Activated T-cell treated with anti-CD3 and anti-CD28 coated beads for 1 hour (primary cell): Measurements from ENCODE around the gene HLA-G.
"Not testable (repeated sequence)": the region's sequence is repeated elsewhere in the genome, so short reads cannot be mapped to it uniquely, and the experiment has no call there.

Experiments used
- DNase-seq: peaks from one replicate; pipeline ENCODE4 v3.0.0-alpha.2; 2020; ENCODE audit warnings: low read depth

HLA-G gene

DNA sequence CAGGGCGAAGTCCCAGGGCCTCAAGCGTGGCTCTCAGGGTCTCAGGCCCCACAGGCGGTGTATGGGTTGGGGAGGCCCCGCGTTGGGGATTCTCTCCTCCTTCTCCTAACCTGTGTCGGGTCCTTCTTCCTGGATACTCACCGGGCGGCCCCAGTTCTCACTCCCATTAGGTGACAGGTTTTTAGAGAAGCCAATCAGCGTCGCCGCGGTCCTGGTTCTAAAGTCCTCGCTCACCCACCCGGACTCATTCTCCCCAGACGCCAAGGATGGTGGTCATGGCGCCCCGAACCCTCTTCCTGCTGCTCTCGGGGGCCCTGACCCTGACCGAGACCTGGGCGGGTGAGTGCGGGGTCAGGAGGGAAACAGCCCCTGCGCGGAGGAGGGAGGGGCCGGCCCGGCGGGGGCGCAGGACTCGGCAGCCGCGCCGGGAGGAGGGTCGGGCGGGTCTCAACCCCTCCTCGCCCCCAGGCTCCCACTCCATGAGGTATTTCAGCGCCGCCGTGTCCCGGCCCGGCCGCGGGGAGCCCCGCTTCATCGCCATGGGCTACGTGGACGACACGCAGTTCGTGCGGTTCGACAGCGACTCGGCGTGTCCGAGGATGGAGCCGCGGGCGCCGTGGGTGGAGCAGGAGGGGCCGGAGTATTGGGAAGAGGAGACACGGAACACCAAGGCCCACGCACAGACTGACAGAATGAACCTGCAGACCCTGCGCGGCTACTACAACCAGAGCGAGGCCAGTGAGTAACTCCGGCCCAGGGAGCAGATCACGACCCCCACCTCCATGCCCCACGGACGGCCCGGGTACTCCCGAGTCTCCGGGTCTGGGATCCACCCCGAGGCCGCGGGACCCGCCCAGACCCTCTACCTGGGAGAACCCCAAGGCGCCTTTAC is at the start of gene HLA-G:
HLA-G (plus strand) TSS at position 247 of the 892 bp plus-strand sequence; CDS start at position 267, 20 bp downstream.
- no peak for DNase-seq

DNA sequence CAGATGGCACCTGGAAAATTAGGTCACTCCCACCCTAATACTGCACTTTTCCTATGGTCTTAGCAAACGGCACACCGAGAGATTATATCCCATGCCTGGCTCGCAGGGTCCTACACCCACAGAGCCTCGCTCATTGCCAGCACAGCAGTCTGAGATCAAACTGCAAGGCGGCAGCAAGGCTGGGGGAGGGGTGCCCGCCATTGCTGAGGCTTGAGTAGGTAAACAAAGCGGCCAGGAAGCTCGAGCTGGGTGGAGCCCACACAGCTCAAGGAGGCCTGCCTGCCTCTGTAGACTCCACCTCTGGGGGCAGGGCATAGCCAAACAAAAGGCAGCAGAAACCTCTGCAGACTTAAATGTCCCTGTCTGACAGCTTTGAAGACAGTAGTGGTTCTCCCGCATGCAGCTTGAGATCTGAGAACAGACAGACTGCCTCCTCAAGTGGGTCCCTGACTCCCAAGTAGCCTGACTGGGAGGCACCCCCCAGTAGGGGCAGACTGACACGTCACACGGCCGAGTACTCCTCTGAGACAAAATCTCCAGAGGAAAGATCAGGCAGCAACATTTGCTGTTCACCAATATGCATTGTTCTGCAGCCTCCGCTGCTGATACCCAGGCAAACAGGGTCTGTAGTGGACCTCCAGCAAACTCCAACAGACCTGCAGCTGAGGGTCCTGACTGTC is 47.5 kb upstream of the HLA-G start:
- not testable (repeated sequence) for DNase-seq

DNA sequence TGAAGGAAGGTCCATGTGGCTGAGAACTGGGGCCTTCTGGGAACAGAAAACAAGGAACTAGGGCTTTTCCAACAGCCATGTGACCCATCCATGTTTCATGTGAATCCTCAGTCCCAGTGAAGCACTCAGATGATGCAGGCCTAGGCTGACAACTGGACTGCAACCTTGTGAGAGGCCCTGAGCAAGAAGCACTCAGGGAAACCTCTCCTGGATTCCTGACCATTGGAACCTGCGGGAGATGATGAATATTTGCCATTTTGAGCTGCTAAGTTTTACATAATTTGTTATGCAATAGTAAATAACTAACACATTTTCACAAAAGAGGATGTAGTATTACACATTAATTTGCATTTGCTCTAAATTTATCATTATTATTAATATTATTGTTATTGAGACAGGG is 38.4 kb upstream of the HLA-G start:
- no peak for DNase-seq

DNA sequence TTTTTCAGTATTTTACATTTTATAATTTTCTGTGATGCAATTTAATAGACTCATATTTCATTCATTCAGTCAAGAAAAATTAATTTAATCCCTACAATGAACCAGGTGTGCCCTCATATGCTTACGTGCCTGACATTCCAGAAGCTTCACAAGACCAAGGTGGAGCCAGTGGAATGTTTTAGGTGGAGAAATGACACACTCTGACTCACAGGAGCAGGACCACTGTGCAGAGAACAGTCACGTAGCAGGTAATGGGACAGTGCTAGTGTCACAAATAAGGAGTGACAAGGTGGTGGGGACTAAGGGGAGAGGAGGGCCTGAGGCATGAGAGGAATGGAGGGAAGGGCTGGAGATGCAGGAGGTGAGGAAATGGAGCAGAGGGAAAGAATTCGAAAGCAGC is 37.0 kb upstream of the HLA-G start:
- no peak for DNase-seq

DNA sequence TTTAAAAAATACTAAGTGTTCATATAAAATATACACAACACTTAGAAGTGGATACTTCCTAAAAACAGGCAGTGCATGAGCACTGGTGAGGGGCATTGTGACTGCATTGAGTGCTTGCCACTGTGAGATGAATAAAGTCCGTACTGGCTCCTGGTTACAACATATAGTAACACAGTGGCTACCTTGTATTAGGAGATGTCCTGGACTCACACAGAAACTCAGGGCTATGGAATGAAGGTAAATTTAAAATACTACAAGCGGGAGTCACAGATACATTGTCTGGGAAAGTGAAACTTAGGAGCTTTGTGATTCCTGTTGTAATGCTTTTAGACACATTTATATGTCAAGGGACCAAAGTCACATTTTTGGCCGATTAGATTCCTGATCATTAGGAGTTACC is 36.5 kb upstream of the HLA-G start:
- DNase-seq: no peak

DNA sequence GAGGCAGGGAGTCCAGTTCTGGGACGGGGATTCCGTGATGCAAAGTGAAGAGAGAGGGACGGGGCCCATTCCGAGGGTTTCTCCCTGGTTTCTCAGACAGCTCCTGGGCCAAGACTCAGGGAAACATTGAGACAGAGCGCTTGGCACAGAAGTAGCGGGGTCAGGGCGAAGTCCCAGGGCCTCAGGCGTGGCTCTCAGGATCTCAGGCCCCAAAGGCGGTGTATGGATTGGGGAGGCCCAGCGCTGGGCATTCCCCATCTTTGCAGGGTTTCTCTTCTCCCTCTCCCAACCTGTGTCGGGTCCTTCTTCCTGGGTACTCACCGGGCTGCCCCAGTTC is 35.9 kb upstream of the HLA-G start:
- no peak for DNase-seq

DNA sequence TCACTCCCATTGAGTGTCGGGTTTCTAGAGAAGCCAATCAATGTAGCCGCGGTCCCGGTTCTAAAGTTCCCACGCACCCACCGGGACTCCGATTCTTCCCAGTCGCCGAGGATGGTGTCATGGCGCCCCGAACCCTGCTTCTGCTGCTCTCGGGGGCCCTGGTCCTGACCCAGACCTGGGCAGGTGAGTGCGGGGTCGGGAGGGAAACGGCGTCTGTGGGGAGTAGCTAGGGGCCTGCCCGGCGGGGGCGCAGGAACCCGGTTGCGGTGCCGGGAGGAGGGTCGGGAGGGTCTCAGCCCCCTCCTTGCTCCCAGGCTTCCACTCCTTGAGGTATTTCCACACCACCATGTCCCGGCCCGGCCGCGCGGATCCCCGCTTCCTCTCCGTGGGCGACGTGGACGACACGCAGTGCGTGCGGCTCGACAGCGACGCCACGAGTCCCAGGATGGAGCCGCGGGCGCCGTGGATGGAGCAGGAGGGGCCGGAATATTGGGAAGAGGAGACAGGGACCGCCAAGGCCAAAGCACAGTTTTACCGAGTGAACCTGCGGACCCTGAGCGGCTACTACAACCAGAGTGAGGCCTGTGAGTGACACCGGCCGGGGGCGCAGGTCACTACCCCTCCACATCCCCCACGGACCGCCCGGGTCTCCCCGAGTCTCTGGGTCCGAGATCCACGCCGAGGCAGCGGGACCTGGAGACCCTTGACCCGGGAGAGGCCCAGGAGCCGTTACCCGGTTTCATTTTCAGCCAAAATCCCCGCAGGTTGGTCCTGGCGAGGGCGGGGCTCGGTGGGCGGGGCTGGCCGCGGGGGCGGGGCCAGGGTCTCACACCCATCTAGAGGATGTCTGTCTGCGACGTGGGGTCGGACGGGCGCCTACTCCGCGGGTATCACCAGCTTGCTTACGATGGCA is 35.2 kb upstream of the HLA-G start:
- DNase-seq: peak; percentile 69

DNA sequence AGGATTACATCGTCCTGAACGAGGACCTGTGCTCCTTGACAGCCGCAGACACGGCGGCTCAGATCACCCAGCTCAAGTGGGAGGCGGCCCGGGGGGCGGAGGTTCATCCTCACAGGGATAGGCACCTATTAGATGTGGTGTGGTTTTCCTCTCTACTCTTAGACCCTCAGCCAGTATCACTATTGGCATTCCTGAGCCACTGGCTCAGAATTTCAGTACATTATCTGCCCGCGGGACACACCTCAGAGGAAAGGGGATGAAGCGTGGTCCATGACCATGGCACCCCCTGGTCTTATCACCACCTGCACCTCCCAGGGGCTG is 34.6 kb upstream of the HLA-G start:
- DNase-seq: no peak

DNA sequence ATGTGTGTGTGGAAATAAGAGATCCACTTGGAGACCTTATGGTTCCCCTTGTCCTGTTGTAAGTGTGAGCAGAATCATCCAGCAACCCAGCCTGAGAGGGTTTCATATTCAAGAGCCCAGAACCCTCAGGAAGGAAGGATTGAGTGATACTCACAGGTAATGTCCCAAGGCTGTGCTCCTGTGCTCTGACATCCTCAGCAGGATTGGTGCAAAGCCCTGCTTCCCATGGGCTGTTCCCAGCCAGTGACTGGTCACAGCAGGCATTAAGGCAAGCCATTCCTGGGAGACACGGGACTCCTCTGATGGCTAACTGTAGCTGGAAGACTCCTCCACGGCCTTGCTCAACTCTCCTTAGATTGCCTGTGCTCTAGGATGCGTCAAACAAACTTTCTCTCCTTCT is 33.8 kb upstream of the HLA-G start:
- no peak for DNase-seq

DNA sequence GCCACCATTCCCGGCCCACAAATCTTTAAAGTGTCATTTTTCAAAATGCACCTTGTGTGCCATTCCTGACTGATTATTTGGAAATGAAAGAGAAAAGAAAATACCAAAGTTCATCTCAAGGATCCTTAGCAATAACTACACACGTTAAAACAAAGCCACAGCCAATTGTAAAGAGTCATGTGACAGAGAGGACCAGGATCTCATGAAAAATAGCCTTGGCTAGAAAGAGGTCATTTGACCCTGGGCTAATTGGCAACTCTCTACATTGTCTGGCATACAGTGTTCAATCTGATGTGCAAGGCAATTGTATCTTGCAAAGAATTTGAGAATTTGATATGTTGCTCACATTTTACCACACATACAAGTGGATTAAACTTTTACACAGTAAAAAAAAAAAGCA is 31.6 kb upstream of the HLA-G start:
- no peak for DNase-seq

DNA sequence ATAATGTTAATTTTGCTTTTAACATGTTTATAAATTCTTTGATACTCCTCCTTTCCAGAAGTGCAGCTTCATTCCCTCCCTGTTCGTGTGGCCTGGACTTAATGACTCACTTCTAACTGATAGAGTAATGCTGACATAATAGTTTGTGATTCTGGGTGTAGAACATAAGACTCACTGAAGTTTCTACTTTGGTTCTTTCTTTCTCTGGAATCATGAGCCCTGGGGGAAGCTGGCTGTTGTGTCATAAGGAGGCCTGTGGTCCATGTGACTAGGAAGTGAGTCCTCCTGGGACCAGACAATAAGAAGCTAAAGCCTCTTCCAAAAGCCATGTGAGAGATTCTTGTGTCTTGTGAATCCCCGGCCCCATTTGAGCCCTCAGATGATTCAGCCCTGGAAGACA is 30.5 kb upstream of the HLA-G start:
- DNase-seq: no peak

DNA sequence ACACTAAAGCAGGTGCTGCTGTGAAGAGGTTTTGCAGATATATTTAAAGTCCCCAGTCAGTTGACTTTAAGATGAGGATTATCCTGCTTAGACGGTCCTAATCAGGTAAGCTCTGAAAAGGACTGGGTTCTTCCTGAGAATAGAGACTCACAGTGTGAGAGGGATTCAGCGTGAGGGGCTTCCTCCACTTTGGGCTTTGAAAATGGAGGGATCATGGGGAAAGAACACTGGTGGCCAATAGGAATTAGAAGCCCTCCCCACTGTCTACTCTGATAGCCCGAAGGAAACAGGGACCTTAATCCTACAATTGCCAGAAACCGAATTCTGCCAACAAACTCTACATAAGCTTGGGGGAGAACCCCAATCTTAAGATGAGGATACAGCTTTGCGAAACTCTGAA is 29.7 kb upstream of the HLA-G start:
- DNase-seq: no peak

DNA sequence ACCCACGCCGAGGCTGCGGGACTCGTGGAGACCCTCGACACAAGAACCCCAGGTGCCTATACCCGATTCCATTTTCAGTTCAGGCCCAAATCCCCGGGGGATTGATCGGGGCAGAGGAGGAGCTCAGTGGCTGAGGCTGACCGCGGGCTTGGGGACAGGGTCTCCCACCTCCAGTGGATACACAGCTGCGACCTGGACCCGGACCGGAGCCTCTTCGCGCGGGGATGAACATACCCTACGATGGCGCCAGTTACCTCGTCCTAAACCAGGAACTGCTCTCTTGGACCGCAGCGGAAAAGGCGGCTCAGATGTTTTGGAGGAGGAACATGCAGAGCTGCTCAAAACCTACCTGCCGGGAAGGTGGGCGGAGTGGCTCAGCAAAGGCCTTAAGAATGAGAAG is 27.4 kb upstream of the HLA-G start:
- DNase-seq: no peak

DNA sequence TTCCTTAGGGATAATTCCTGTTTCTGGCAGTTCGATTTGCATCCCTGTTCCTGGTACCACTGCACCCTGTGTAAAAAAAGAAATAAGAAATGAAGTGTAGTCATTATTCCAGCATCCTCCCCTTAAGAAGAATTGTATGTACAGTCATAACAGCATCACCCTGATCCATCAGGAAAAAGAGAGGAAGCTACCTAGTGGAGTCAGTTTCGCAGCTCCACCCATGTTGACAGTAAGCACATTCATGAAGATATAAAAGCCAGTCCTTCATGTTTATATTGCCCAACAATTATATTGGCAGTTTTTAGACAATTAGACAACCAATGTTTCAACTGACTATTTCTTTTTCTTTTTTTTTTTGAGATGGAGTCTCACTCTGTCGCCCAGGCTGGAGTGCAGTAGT is 21.2 kb upstream of the HLA-G start:
- no peak for DNase-seq

DNA sequence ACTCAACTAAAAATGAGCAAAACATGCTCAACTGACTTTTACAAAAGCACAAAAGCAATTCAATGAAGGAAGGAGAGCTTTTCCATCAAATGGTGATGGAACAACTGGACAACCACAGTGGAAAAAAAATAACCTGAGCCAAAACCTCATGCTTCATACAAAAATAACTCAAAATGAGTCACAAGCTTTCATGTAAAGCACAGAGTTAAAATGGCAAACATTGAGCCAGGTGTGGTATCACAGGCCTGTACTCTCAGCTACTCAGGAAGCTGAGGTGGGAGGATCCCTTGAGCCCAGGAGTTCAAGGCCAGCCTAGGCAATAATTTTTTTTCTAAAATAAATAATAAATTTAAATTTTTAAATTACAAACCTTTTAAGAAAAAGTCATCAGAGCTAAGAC is 18.4 kb upstream of the HLA-G start:
- DNase-seq: no peak

DNA sequence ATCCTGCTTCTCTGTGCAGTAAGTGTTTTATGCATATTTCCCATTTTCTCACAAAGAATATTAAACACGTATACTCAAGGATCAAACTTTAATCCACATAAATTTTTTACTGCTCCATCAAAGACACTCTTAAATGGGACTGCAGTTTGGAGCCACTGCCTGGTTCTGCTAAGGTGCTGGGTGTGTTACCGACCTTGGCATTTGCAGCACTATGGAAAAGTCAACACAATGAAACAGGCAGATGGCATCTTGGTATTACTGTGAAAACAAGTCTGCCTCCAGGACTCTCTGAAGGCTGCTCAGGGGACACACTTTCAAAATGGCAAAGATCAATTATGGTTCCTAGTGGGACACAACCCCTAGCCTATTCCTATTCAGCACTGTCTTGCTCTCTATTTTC is 17.3 kb upstream of the HLA-G start:
- DNase-seq: no peak

DNA sequence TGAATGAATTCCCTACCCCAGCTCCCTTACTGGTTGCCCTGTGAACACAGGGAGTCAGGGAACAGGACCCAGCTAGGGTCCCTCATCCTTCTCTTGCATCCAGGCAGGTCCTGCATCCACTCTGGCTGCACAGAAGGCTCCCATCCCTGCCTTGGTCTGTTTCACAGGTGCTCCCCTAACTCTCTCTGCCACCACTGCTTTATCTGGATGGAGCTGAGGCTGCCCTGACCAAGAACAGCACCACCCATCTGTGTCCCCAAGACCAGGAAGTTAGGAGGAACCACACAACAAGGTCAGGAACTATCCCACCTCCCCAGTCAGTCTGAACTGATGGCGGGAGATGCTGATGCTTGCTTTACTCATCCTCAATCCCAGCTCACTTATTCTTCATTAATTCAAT is 16.2 kb upstream of the HLA-G start:
- no peak for DNase-seq

DNA sequence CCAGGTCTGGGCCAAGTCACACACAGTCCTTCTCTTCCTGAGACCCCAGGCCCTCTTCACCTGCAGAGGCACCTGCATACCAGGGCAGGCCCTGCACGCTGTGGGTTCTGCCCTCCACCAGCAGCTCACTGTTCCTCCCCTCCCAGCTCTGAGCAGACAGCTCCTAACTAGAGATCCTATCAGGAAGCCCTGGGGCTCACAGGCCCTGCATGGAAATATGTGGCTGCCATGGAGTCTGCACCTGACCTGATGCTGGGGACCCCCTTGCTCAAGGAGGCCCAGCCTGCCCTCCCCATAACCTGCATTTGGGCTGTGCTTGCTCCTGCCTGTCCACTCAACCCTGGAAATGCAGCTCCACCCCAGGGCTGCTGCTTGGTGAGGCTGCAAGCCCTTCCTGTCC is 14.6 kb upstream of the HLA-G start:
- DNase-seq: no peak

DNA sequence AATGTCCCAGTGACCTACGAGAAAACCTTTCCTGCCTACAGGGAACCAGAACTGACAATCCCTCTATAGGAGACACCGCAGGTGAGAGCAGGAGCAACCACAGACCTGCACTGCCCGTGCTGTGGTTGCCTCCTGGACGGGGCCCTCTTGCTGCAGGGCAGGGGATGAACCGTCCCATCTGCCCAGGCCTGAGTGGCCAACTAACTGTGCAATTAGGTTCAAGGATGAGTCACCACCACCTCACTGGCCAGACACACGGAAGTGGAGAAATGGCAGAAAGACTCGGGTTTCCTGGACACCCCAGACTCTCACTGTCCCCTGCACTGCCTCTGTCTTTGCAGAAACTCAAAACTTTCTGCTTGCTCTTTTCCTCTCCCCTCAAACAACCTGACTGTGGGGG is 13.8 kb upstream of the HLA-G start:
- no peak for DNase-seq

DNA sequence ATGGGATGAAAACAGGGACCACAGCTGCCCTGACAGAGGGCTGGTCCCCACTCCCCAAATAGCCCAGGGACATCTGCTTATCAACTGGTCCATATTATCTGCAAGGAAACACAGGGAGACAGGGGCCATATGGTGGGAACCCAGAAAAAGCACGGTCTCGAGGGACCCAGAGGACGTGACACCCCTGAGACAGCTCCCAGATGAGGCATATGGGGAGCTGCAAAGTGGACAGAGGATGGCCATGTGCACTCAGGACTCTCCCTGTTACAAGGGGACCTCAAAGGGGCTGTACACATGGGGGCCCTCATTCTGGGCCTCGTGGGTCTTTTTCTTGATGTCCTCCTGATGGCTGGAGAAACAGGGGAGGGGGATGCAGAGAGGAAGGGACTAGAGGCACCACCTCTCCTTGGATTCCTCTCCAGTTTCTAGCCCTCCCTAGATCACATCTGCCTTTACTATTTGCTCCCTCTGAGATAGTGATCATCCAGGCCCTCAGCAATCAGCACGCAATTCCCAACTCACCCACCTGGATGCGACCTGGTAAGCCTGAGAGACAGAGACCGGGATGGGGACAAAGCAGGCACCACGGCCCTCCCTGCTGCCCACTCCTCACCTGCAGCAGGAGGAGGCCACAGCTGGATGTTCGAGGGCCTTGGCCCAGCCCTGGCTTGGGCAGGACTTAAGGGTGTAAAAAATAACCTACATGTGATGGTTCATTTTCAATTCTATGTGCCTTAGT is 13.1 kb upstream of the HLA-G start:
- no peak for DNase-seq

DNA sequence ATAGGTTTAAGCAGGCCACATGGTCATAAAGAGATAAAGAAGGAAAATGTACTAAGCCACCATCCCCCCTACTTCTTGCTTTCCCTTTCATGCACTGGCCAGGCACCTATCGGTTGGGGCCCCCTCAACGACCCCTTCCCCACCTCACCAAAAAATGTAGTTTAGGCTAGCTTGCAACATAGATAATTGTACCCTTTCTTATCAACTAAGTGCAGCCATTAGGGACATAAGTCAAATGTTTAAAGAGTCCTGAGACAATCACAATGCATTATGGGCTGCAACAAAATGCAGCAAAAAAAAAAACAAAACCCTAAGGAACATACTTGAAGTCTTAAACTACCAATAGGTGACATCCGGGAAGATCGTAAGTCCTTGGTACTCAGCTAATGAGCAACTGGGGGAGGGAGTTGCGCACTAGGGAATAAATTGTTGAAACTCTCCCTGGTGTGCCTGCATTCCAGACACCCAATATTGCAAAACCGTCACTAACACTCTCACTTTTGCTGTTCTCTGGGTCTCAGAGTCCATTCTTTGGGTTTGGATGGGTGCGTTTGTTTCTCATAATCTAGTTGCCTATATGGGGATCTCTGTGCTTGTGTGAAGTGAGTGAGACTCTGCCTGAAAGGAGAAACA is 12.4 kb upstream of the HLA-G start:
- DNase-seq: no peak

DNA sequence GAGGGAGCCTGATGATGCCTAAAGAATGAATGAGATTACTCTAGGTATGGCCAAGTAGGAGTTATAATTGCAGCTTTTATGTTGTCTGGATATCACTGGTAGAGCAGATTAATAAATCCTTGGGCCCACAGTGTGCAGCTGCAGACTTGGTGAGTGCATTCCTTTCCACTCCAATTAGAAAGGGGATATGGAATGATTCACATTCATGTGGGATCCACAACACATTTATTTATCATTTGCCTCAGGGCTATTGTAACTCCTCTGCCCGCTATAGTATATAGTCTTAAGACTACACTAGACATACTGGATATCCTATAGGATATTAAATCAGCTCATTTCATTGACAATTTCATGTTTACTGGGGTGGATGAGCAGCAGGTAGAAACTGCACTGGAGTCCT is 11.6 kb upstream of the HLA-G start:
- no peak for DNase-seq
